BLaER1 treated with 17β-estradiol and CSF1 and Interleukin-3, amounts not matched to agents 10 nM and 100 nM (cell line): Measurements from ENCODE around the gene COMMD2.

Experiments used
- H3K27ac ChIP-seq, 11 experiments: shearing (Covaris generic); formaldehyde crosslinking; 2 replicates each; pipeline ENCODE4 v1.8.1; 2022
- H3K27me3 ChIP-seq, 11 experiments: shearing (Covaris generic); formaldehyde crosslinking; 2 replicates each; pipeline ENCODE4 v1.8.1; 2022
- H3K36me3 ChIP-seq, 11 experiments: shearing (Covaris generic); formaldehyde crosslinking; 2 replicates each; pipeline ENCODE4 v1.8.1; 2022
- H3K4me1 ChIP-seq, 10 experiments: shearing (Covaris generic); formaldehyde crosslinking; 2 replicates each; pipeline ENCODE4 v1.8.1; 2022
- H3K4me2 ChIP-seq, 11 experiments: shearing (Covaris generic); formaldehyde crosslinking; 2 replicates each; pipeline ENCODE4 v1.8.1; 2022
- H3K4me3 ChIP-seq, 10 experiments: shearing (Covaris generic); formaldehyde crosslinking; 2 replicates each; pipeline ENCODE4 v1.8.1; 2022
- H3K9ac ChIP-seq, 11 experiments: shearing (Covaris generic); formaldehyde crosslinking; 2 replicates each; pipeline ENCODE4 v1.8.1; 2022
- H3K9me3 ChIP-seq, 11 experiments: shearing (Covaris generic); formaldehyde crosslinking; replicated peaks in 1 of 11; 2 replicates each; pipeline ENCODE4 v1.8.1; 2022
- H4K20me1 ChIP-seq, 11 experiments: shearing (Covaris generic); formaldehyde crosslinking; 2 replicates each; pipeline ENCODE4 v1.8.1; 2022
- Cebpa-rat ChIP-seq, 11 experiments: shearing (Covaris generic); IDR thresholded peaks; 2 replicates each; pipeline ENCODE4 v1.8.1; 2022

Gene COMMD2

GRCh38 chr3:149770246-149770645 is 18.0 kb upstream of the COMMD2 start:
- Histone ChIP-seq H3K27me3 (no peaks in the 10 kb centered on the region), H3K4me2 (no peak overlapping the region), H3K36me3 (no peaks in the 10 kb centered on the region), H3K27ac (no peak overlapping the region), H3K4me3 (no peak overlapping the region), H4K20me1 (no peaks in the 10 kb centered on the region), H3K9me3 (no peaks in the 10 kb centered on the region), H3K9ac (no peak overlapping the region), H3K4me1 (0 out of 20 replicates have a peak, but pooled peaks cover 0 to 6% (median 0%) of the 10 kb centered on the region in 10 experiments)
- no peak for TF ChIP-seq Cebpa-rat (IDR thresholded peaks at IDR 0.05)

- Histone ChIP-seq H3K36me3 (no peaks in the 10 kb centered on the region), H4K20me1 (no peaks in the 10 kb centered on the region), H3K4me2 (no peak overlapping the region), H3K27ac (no peak overlapping the region), H3K9ac (no peak overlapping the region), H3K9me3 (no peaks in the 10 kb centered on the region), H3K4me3 (no peak overlapping the region), H3K4me1 (0 out of 20 replicates have a peak, but pooled peaks cover 0 to 6% (median 0%) of the 10 kb centered on the region in 10 experiments), H3K27me3 (no peaks in the 10 kb centered on the region)
- no peak for TF ChIP-seq Cebpa-rat (IDR thresholded peaks at IDR 0.05)
These were observed 16.4 kb upstream of the COMMD2 start for GRCh38 chr3:149768704-149769103.

- Histone ChIP-seq H3K36me3 (no peaks in the 10 kb centered on the region), H4K20me1 (no peaks in the 10 kb centered on the region), H3K4me2 (no peak overlapping the region), H3K27ac (no peak overlapping the region), H3K9ac (no peak overlapping the region), H3K4me3 (no peak overlapping the region), H3K9me3 (no peaks in the 10 kb centered on the region), H3K4me1 (0 out of 20 replicates have a peak, but pooled peaks cover 0 to 6% (median 0%) of the 10 kb centered on the region in 10 experiments), H3K27me3 (no peaks in the 10 kb centered on the region)
- no peak for TF ChIP-seq Cebpa-rat (IDR thresholded peaks at IDR 0.05)
These were observed 15.4 kb upstream of the COMMD2 start for GRCh38 chr3:149767720-149768119.

- no peaks in the 10 kb centered on the region for H3K9me3 ChIP-seq
- H3K27ac ChIP-seq, result no peak overlapping the region
- peaks cover 0 to 23% (median 0%) of the 10 kb centered on the region in 10 experiments; a peak in 3 of 20 replicates for H3K4me1 ChIP-seq
- no peaks in the 10 kb centered on the region for H3K27me3 ChIP-seq
- H3K36me3 ChIP-seq, result no peaks in the 10 kb centered on the region
- no peaks in the 10 kb centered on the region for H4K20me1 ChIP-seq
- no peak for TF ChIP-seq Cebpa-rat (IDR thresholded peaks at IDR 0.05)
- no peak overlapping the region for H3K9ac ChIP-seq
- no peak overlapping the region for H3K4me2 ChIP-seq
- H3K4me3 ChIP-seq, result no peak overlapping the region
These were observed 13.6 kb upstream of the COMMD2 start for GRCh38 chr3:149765762-149766334.

GRCh38 chr3:149764302-149764701 is 12.0 kb upstream of the COMMD2 start:
- Histone ChIP-seq H3K27me3 (no peaks in the 10 kb centered on the region), H3K4me1 (peaks cover 0 to 29% (median 0%) of the 10 kb centered on the region in 10 experiments; a peak in 3 of 20 replicates), H4K20me1 (no peaks in the 10 kb centered on the region), H3K9ac (no peak overlapping the region), H3K4me3 (no peak overlapping the region), H3K9me3 (no peaks in the 10 kb centered on the region), H3K36me3 (no peaks in the 10 kb centered on the region), H3K4me2 (no peak overlapping the region; a peak in 1 of 22 replicates), H3K27ac (no peak overlapping the region)
- TF ChIP-seq Cebpa-rat (IDR thresholded peaks at IDR 0.05), result no peak

- H3K4me2 ChIP-seq, result no peak overlapping the region; a peak in 1 of 22 replicates
- H3K9me3 ChIP-seq, result no peaks in the 10 kb centered on the region
- peaks cover 0 to 29% (median 0%) of the 10 kb centered on the region in 10 experiments; a peak in 3 of 20 replicates for H3K4me1 ChIP-seq
- no peaks in the 10 kb centered on the region for H3K36me3 ChIP-seq
- no peak overlapping the region for H3K4me3 ChIP-seq
- no peak overlapping the region for H3K9ac ChIP-seq
- TF ChIP-seq Cebpa-rat (IDR thresholded peaks at IDR 0.05), result no peak
- H4K20me1 ChIP-seq, result no peaks in the 10 kb centered on the region
- no peak overlapping the region for H3K27ac ChIP-seq
- no peaks in the 10 kb centered on the region for H3K27me3 ChIP-seq
These were observed 11.4 kb upstream of the COMMD2 start for GRCh38 chr3:149763565-149764195.

GRCh38 chr3:149753717-149754116 is 1.4 kb upstream of the COMMD2 start:
- TF ChIP-seq Cebpa-rat (IDR thresholded peaks at IDR 0.05), result no peak
- Histone ChIP-seq H3K4me2 (peak overlapping the region in 1 of 11 experiments; percentile 73; a peak in 2 of 22 replicates), H3K4me1 (peaks cover 9 to 23% (median 15%) of the 10 kb centered on the region in 10 experiments; a peak in 19 of 20 replicates), H3K9ac (no peak overlapping the region), H3K4me3 (no peak overlapping the region), H3K36me3 (peaks cover 10 to 25% (median 15%) of the 10 kb centered on the region in 11 experiments; a peak in 21 of 22 replicates), H3K9me3 (no peaks in the 10 kb centered on the region), H3K27me3 (no peaks in the 10 kb centered on the region), H4K20me1 (no peaks in the 10 kb centered on the region), H3K27ac (no peak overlapping the region)

- no peaks in the 10 kb centered on the region for H4K20me1 ChIP-seq
- no peaks in the 10 kb centered on the region for H3K27me3 ChIP-seq
- H3K9me3 ChIP-seq, result no peaks in the 10 kb centered on the region
- H3K36me3 ChIP-seq, result peaks cover 20 to 34% (median 24%) of the 10 kb centered on the region in 11 experiments
- TF ChIP-seq Cebpa-rat (IDR thresholded peaks at IDR 0.05), result no peak
- H3K9ac ChIP-seq, result peak overlapping the region; percentile 80 to 93 (median 87); a peak in 21 of 22 replicates
- H3K27ac ChIP-seq, result peak overlapping the region in 9 of 11 experiments; percentile 63 to 81 (median 77); a peak in 17 of 22 replicates
- H3K4me1 ChIP-seq, result peaks cover 9 to 23% (median 15%) of the 10 kb centered on the region in 10 experiments; a peak in 19 of 20 replicates
- H3K4me2 ChIP-seq, result peak overlapping the region; percentile 71 to 87 (median 82)
- peak overlapping the region; percentile 82 to 97 (median 89) for H3K4me3 ChIP-seq
These were observed 473 bp upstream of the COMMD2 start for GRCh38 chr3:149752788-149753136.

GRCh38 chr3:149751551-149751950 is 738 bp downstream of the COMMD2 start:
- Histone ChIP-seq H3K9ac (peak overlapping the region; percentile 80 to 93 (median 87)), H4K20me1 (no peaks in the 10 kb centered on the region), H3K27me3 (no peaks in the 10 kb centered on the region), H3K4me1 (peaks cover 9 to 23% (median 15%) of the 10 kb centered on the region in 10 experiments; a peak in 19 of 20 replicates), H3K4me2 (peak overlapping the region; percentile 71 to 87 (median 82)), H3K9me3 (no peaks in the 10 kb centered on the region), H3K36me3 (peaks cover 32 to 47% (median 37%) of the 10 kb centered on the region in 11 experiments), H3K27ac (peak overlapping the region in 8 of 11 experiments; percentile 63 to 80 (median 77); a peak in 11 of 22 replicates), H3K4me3 (peak overlapping the region; percentile 82 to 97 (median 89))
- no peak for TF ChIP-seq Cebpa-rat (IDR thresholded peaks at IDR 0.05)
